GM18867 (cell line): ENCODE results near the gene CNOT3.

Experiments used
- ATAC-seq: cut with Tn5 transposase; IDR thresholded peaks from one replicate; pipeline ENCODE4 v1.9.1; 2021; ENCODE audit warnings: mild to moderate bottlenecking, moderate library complexity; ENCODE audit not compliant: unreplicated experiment

CNOT3 gene

GRCh38 chr19:54115109-54116063, 22.2 kb upstream of the CNOT3 start, which contains the start of the genes PRPF31 and TFPT:
Gene PRPF31 (plus strand): TSS chr19:54115754. CDS start chr19:54118279, 2,525 bp downstream.
Gene TFPT (minus strand): TSS chr19:54115657. CDS start chr19:54115269, 388 bp downstream.
- ATAC-seq = peak; percentile 85

DNA sequence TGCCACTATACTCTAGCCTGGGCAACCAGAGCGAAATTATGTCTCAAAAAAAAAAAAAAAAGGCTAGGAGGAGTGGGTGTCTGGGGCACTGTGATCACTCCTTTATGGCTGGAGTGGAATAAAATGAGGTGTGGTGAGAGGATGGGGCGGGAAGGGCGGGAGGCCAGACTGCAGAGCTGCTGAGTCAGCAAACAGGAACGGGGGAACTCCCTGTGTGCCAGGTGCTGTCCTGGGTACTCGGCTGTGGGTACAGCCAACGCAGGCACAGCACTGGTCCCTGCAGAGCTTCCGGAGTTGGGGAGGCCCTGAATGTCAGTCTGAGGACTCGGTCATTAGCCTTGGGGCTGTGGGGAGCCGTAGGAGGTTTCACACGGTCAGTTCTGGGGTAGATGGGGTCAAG, 16.3 kb upstream of the CNOT3 start:
- ATAC-seq = no peak

DNA sequence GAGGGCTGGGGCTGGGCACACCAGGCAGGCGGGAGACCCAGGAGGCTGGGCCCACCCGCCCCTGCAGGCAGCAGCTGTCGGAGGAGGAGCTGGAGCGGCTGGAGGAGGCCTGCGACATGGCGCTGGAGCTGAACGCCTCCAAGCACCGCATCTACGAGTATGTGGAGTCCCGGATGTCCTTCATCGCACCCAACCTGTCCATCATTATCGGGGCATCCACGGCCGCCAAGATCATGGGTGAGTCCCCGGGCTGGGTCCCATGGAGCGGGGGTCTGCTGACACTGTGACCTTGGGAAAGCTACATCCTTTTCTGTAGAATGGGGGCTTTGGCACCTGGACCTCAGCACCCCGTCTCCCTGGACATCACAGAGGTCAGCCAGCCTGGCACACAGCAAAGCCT, 13.9 kb upstream of the CNOT3 start:
- ATAC-seq = no peak

DNA sequence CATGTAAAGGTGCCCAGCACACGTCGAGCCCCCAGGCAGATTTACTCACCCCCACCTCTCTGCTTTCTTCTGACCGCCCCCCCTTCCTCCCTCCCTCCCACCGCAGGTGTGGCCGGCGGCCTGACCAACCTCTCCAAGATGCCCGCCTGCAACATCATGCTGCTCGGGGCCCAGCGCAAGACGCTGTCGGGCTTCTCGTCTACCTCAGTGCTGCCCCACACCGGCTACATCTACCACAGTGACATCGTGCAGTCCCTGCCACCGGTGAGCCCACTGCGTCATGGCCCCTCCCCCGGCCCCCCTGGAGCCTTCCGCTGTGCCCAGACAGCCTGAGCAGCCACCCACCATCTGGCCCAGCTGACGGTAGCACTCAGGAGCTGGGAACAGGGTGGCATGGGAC, 13.2 kb upstream of the CNOT3 start:
- no peak for ATAC-seq

- ATAC-seq = no peak
These were observed 11.8 kb upstream of the CNOT3 start for GRCh38 chr19:54125713-54126112.

DNA sequence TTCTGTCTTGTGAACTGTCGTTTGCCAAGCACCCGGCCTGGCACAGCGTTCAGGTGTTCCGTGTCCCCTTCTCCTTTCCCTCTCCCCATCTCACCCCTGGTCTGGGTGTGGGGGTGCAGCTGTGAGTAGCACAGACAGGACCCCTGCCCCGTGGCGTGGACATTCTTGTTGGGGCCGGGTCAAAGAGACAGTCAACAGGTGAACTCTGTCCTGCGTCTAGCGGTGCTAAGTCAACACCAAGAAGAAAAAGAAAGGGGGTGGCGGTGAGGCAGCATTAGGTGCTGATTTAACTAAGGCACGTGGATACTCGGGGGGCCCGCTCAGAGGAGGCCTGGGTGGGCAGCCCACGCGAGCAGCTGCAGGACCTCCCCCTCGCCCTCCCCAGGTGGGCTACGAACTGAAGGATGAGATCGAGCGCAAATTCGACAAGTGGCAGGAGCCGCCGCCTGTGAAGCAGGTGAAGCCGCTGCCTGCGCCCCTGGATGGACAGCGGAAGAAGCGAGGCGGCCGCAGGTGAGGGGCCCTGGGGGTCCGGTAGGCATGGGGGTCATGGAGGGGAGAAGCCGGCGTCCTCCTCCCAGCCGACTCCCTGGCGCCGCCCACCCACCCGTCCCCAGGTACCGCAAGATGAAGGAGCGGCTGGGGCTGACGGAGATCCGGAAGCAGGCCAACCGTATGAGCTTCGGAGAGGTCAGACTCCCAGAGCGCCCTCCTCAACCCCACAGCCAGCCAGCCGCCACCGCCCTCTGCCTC, 9.7 kb upstream of the CNOT3 start:
- ATAC-seq = no peak

DNA sequence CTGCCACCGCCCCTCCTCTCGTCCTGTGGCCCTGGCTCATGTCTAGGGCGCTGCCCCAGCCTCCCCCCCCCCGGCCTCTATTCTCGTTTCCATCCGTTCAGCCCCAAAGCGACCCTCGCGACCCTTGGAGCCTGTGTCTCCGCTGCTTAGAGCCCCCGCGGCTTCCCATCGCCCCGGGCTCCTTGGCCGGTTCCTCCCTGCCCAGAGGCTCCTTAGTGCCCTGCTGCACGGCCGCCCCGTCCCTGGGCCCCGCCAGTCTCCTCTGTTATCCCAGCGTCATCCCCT, 9.2 kb upstream of the CNOT3 start:
- no peak for ATAC-seq

DNA sequence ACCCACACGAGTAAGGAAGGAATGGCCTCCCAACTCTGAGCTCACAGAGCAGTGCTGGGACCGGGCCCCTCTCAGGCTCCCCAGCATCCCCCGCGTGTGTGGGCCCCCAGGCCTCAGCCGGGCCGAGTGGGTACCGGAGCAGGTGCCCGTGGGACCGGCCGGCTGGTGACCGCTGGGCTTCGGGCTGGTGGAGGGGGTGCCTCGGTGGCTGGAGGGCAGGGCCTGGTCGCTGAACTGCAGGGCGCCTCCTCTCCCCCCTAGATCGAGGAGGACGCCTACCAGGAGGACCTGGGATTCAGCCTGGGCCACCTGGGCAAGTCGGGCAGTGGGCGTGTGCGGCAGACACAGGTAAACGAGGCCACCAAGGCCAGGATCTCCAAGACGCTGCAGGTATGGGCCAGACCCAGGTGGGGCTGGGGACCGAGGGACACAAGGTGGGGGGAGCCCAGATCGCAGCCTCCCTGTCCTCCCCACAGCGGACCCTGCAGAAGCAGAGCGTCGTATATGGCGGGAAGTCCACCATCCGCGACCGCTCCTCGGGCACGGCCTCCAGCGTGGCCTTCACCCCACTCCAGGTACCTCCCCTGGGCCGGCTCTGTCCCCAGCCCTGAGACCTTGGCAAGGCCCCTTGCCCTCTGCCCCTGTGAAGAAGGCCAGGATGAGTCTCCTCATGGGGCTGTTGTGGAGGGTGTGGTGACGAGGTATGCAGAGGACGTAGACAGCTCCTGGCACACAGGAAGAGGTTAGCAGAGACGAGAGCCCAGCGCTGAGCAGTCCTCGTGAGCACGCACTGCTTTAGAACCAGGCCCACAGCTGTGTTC, 8.6 kb upstream of the CNOT3 start:
- ATAC-seq = no peak

DNA sequence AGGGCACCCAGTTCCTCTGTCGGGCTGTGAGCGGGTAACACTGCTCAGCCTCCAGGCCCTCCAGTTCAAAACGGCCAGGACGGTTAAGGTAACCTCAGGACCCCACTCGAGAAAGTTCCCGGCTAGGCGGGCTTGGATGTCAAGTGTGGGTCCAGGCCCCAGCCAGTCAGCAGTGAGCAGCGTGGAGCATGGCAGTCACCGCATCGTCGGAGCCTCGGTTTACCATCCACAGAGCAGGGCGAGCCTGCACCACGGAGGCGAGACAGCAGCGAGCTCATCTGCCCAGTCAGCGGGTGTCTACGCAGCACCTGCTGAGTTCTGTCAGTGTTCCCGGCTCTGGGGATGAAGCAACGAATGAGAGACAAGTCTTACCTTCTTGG, 8.0 kb upstream of the CNOT3 start:
- no peak for ATAC-seq

DNA sequence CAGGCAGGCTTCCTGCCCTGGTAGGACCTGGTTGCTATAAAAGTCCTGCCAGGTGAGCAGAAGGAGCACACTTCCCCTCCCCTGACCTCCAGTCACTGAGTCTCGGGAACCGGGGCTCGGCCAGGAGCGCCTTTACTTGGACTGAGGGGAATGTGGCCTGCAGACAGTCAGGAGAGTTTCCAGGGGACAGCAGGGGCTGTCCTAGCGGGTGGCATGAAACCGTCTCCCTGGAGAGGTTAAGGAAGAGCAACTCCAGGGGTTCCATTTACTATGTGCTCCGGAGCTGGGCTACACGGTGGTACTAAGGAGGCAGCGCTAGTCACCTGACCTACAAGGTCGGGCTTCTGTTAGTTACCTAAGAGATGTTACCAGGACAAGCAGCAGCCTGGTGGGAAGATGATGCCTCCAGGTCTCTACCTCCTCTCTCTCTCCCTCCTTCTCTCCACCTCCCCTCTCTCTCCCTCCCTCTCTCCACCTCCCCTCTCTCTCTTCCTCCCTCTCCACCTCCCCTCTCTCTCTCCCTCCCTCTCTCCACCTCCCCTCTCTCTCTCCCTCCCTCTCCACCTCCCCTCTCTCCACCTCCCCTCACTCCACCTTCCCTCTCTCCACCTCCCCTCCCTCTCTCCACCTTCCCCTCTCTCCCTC, 4.1 kb upstream of the CNOT3 start:
- no peak for ATAC-seq

DNA sequence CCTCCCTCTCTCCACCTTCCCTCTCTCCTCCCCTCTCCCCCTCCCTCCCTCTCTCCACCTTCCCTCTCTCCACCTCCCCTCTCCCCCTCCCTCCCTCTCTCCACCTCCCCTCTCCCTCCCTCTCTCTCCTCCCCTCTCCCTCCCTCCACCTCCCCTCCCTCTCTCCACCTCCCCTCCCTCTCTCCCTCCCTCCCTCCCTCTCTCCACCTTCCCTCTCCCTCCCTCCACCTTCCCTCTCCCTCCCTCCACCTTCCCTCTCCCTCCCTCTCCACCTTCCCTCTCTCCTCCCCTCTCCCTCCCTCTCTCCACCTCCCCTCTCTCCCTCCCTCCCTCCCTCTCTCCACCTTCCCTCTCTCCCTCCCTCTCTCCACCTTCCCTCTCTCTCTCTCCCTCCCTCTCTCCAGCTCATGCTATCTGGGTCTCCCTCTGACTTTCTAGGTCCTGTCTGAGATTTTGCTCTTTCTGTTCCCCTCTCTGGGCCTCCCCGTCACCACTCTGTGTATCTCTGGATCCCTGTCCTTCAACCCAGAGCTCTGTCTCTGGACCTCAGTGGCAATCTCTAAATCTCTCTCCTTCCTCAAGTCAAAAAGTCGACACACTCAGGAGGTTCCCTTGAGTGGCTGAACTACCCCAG, 3.5 kb upstream of the CNOT3 start:
- ATAC-seq = no peak

GRCh38 chr19:54136086-54136863, 1.3 kb upstream of the CNOT3 start:
- no peak for ATAC-seq

DNA sequence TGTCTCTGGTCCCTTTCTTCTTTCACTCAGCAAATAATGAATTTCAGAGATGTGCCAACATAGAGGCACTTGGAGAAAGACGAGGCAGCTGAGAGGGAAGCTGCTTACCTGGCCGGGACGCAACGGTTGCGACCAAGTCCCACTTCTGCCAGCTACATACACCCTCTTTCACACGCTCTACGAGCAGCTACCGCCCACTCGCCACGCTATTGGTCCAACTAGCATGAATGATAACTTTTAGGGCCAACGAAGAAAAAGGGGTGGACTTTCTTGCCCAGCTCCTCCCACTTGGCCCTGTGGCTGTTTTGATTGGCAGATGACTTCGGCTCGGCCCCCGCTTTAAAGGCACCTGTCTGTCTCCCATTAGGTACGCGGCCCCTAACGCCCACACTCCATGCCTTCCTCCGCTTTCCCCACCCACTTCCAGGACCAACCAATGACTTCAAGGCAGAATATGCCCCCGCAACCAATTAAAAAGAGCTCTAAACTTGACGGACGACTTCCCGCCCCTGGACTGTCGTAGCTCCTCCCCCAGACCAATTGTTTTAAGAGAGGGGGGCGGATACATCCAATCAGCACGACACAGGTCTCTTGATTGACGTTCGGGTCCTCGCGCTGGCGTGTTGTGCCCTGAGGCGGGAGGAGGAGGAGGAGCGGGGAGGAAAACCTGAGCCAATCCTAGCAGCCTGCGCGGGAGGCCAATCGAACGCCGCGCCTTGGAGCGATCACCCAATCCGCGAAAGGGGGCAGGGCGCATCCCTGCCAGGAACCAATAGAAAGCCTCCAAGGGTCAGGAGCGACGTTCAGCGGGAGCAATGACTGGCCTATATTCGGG, 481 bp upstream of the CNOT3 start:
- peak; percentile 75 for ATAC-seq

GRCh38 chr19:54138489-54139256, 1.1 kb downstream of the CNOT3 start:
- no peak for ATAC-seq

GRCh38 chr19:54141356-54141755, 3.8 kb downstream of the CNOT3 start:
- ATAC-seq = no peak

DNA sequence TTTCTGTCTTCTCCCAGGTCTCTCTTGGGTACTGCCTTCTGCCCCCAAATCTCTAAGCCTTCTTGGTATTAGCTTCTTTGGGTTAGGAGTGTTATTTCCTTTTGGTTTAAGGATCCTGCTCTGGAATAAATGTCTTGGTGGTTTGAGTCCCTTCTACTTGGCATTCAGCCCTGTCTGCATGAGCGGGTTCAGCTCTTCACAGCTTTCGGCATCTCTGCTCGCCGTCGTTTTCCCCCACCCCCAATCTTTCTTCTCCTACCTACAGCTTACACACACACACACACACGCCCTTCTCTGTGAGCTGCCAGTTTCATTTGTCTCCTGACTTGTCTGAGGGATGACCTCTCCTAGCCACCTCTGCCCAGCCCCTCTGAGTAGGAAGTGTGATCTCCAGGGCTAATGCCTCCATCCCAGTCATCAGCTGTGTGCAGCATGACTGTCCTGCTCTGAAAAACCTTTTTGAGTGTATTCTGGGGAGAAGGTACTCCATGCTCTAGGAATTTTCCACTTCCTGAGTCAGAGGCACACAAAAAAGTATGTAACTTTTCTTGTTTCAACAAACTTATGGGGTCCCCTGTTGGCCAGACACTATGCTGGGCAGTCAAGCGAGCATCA, 4.7 kb downstream of the CNOT3 start:
- no peak for ATAC-seq

GRCh38 chr19:54145541-54146158, 8.1 kb downstream of the CNOT3 start:
- no peak for ATAC-seq
